Kidney (tissue), 14 donors: ENCODE results near the gene HSBP1L1. TPM values are rescaled to one million over a fixed set of nuclear protein-coding genes. Genes with fewer than 3 reads are reported as not detected.

Experiments
- DNase-seq, 5 donors: peaks; one replicate each; pipeline ENCODE4 v3.0.0-alpha.2; 2013 to 2020
- FAIRE-seq: peaks from 2 replicates; lab custom pipeline; 2012; peaks lifted over from hg19 to GRCh38; lab: Jason Lieb, UNC
- H3K27ac ChIP-seq, 2 donors: one replicate each; pipeline ENCODE4 v1.7.0; 2013; ENCODE audit warnings: low read depth in 2 of 2, low read length in 2 of 2, inconsistent platforms in 1 of 2
- H3K27me3 ChIP-seq: one replicate; pipeline ENCODE4 v1.7.1; 2013; ENCODE audit warnings: low read length, inconsistent platforms; ENCODE audit not compliant: control insufficient read depth, insufficient read depth
- H3K36me3 ChIP-seq, 3 donors: one replicate each; pipeline versions ENCODE4 v1.7.0 to v1.7.1; 2013; ENCODE audit warnings: low read length in 3 of 3, control low read depth in 1 of 3, inconsistent platforms in 1 of 3; ENCODE audit not compliant: insufficient read depth in 3 of 3, control insufficient read depth in 2 of 3
- H3K4me1 ChIP-seq, 3 donors: one replicate each; pipeline versions ENCODE4 v1.7.0 to v1.7.1; 2013; ENCODE audit warnings: low read length in 3 of 3, inconsistent platforms in 1 of 3, low read depth in 1 of 3; ENCODE audit not compliant: control insufficient read depth in 2 of 3, insufficient read depth in 2 of 3
- H3K4me3 ChIP-seq, 3 donors: one replicate each; pipeline versions ENCODE4 v1.7.0 to v1.8.1; 2013; ENCODE audit warnings: low read length in 3 of 3, control low read depth in 1 of 3, inconsistent platforms in 1 of 3
- H3K9ac ChIP-seq, 3 donors: one replicate each; pipeline versions ENCODE4 v1.7.0 to v1.7.1; 2013; ENCODE audit warnings: low read length in 3 of 3, control low read depth in 1 of 3, inconsistent platforms in 1 of 3
- H3K9me3 ChIP-seq, 3 donors: one replicate each; pipeline versions ENCODE4 v1.7.0 to v1.7.1; 2013; ENCODE audit warnings: low read length in 3 of 3, control low read depth in 1 of 3, inconsistent platforms in 1 of 3; ENCODE audit not compliant: control insufficient read depth in 2 of 3, insufficient read depth in 1 of 3
- intact Hi-C: fragments of 100-400 bp; cut with DNase I; formaldehyde crosslinking; loops from one replicate; pipeline ENCODE4 v1.11.1; 2022
- polyA plus RNA-seq: library from polyadenylated mRNA; stranded (reverse); fragments of 350-450 nt; fragmentation: Illumina TruSeq; extraction: RNeasy Lipid Tissue Mini Kit (QIAGEN cat#74804); gene quantifications from one replicate; pipeline ENCODE4 v1.2.3, GENCODE V29; 2014; ENCODE audit warnings: low read depth, low replicate concordance; ENCODE audit not compliant: insufficient read depth
- total RNA-seq: library from RNA; stranded (reverse); fragmentation: NEBNext Ultra II Directional; extraction: Animal tissue kit (Norgen Biotek cat#: 25700); gene quantifications from one replicate; pipeline ENCODE4 v1.2.1, GENCODE V29; 2021
- TF ChIP-seq, protein P1 (sequence below): IDR thresholded peaks from 3 replicates; pipeline ENCODE4 v1.5.1; 2012; ENCODE audit warnings: mild to moderate bottlenecking, moderate library complexity, borderline replicate concordance; ENCODE audit not compliant: insufficient read depth; ENCODE audit errors: extremely low read depth
- donor health status: control.
- donor health status: control.
- donor health status: control.
- donor health status: control.
- donor health status: control.
- donor health status: DM: yes; HTN: yes; CAD: no.
- donor health status: Normal renal cell carcinoma (clear cell type).

HSBP1L1 gene
- total and polyA plus RNA-seq, 2 donors from 2014 or later, result 26.0 to 43.6 TPM

DNA sequence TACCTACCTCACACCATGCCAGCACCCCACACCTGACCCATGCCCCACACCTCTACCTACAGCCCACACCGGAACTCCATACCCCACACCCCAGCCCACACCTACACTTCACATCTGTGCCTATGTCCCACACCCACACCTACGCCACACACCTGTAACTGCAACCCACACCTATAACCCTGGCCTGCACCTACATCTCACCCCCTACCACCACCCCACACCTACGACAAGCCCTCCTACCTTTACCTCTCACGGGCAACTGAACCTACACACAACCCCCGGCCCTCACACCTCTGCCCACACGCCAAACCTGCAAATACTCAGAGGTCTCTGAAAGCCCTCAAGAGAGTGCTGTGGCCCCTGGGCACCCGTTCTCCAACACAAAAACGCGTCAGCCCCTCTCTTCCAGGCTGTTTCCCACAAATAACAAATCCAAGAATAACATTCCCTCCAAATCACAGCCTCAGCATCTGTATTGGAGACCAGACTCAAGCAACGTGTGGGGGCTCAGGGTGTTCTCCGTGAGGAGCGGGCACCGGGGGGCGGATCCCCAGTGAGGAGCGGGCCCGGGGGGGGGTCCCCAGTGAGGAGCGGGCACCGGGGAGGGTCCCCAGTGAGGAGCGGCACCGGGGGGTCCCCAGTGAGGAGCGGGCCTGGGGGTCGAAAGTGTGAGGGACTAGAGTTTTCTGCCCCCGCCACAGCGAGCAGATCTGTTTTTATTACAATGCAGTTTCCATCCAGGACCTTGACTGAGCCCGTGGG is 46.4 kb upstream of the HSBP1L1 start:
- intact Hi-C loops, result no loop called here
- Histone ChIP-seq H3K36me3 (peaks cover 0 to 16% (median 11%) of the 10 kb centered on the region in 3 donors), H3K4me3 (no peak overlapping the region), H3K27me3 (no peaks in the 10 kb centered on the region), H3K9ac (no peak overlapping the region), H3K9me3 (peaks cover 0 to 4% (median 0%) of the 10 kb centered on the region in 3 donors), H3K27ac (no peak overlapping the region), H3K4me1 (no peaks in the 10 kb centered on the region)
- DNase-seq (peak in 2 of 5 donors; percentile 7 to 65), FAIRE-seq (no peak)
- TF ChIP-seq, protein P1, sequence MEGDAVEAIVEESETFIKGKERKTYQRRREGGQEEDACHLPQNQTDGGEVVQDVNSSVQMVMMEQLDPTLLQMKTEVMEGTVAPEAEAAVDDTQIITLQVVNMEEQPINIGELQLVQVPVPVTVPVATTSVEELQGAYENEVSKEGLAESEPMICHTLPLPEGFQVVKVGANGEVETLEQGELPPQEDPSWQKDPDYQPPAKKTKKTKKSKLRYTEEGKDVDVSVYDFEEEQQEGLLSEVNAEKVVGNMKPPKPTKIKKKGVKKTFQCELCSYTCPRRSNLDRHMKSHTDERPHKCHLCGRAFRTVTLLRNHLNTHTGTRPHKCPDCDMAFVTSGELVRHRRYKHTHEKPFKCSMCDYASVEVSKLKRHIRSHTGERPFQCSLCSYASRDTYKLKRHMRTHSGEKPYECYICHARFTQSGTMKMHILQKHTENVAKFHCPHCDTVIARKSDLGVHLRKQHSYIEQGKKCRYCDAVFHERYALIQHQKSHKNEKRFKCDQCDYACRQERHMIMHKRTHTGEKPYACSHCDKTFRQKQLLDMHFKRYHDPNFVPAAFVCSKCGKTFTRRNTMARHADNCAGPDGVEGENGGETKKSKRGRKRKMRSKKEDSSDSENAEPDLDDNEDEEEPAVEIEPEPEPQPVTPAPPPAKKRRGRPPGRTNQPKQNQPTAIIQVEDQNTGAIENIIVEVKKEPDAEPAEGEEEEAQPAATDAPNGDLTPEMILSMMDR, result no peak

DNA sequence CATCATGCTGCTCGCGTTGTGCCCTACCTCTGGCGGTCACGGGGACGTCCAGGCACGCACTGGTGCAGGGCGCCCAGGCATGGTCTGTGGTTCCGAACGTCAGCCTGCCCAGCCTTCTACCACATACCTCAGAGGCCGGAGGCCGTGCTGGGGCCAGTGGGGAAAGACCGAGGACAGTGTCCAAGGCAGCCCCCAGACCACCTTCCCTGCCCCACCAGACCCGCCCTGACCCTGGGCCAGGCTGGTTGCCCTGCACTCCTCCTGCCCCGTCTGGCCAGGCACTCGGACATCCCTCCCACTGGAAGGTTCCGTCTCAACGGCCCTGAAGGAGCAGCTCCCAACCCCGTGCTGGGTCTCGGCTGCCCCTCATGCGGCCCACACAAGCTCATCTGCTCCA is 45.8 kb upstream of the HSBP1L1 start:
- Histone ChIP-seq H3K4me1 (peaks cover 0 to 3% (median 0%) of the 10 kb centered on the region in 3 donors), H3K9ac (no peak overlapping the region), H3K27me3 (no peaks in the 10 kb centered on the region), H3K9me3 (peaks cover 0 to 4% (median 0%) of the 10 kb centered on the region in 3 donors), H3K36me3 (peaks cover 0 to 12% (median 11%) of the 10 kb centered on the region in 3 donors), H3K27ac (no peak overlapping the region), H3K4me3 (no peak overlapping the region)
- intact Hi-C loops, result no loop called here
- DNase-seq, result peak in 1 of 5 donors; percentile 71
- TF ChIP-seq, protein P1, result no peak
- no peak for FAIRE-seq

DNA sequence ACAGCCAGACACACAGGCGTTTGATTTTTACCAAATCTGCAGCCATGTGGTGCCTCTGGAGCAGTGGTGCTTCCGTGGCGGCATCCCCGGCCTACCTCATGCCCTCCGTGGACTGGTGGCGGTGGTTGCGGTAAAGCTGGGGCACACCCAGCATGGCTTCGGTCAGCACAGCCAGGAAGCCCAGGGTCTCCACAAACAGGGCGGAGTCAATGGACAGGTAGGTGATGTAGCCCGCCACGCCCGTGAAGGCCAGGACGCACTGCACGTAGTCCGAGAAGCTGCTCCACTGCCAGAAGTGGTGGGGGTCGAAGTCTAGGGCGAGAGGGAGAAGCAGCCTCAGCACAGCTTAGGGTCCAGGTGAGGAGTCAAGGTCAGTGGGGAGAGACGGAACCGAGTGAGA is 45.4 kb upstream of the HSBP1L1 start:
- H3K9me3 ChIP-seq, result peaks cover 0 to 4% (median 0%) of the 10 kb centered on the region in 3 donors
- no peak for FAIRE-seq

More for the DNA sequence above, 45.4 kb upstream of the HSBP1L1 start:
- Histone ChIP-seq H3K9ac (no peak overlapping the region), H3K27ac (no peak overlapping the region), H3K4me1 (peaks cover 0 to 3% (median 3%) of the 10 kb centered on the region in 3 donors), H3K27me3 (no peaks in the 10 kb centered on the region), H3K4me3 (no peak overlapping the region), H3K36me3 (peaks cover 0 to 12% (median 11%) of the 10 kb centered on the region in 3 donors)
- peak in 3 of 5 donors; percentile 6 to 53 (median 31) for DNase-seq
- TF ChIP-seq, protein P1, result no peak
- intact Hi-C loops, result no loop called here
